Muscle of leg (tissue), 11 donors: ENCODE results near the gene PSME3. TPM values are rescaled to one million over a fixed set of nuclear protein-coding genes. Genes with fewer than 3 reads are reported as not detected.
"Not testable (repeated sequence)": the region's sequence is repeated elsewhere in the genome, so short reads cannot be mapped to it uniquely, and the experiment has no call there.

Experiments used
- DNase-seq: peaks from one replicate; pipeline ENCODE4 v3.0.0; 2013
- H3K27ac ChIP-seq: one replicate; pipeline ENCODE4 v1.5.1; 2013; ENCODE audit warnings: mild to moderate bottlenecking, low read length, control low read depth
- H3K27me3 ChIP-seq: one replicate; pipeline ENCODE4 v1.6.1; 2013; ENCODE audit warnings: low read length; ENCODE audit not compliant: control insufficient read depth, insufficient read depth
- H3K36me3 ChIP-seq: one replicate; pipeline ENCODE4 v1.6.1; 2013; ENCODE audit warnings: low read length; ENCODE audit not compliant: control insufficient read depth, insufficient read depth
- H3K4me1 ChIP-seq: one replicate; pipeline ENCODE4 v1.6.1; 2013; ENCODE audit warnings: low read length; ENCODE audit not compliant: control insufficient read depth, insufficient read depth
- H3K4me3 ChIP-seq: one replicate; pipeline ENCODE4 v1.5.1; 2013; ENCODE audit warnings: low read length, control low read depth
- H3K9me3 ChIP-seq: replicated peaks from 2 replicates; pipeline ENCODE4 v1.6.1; 2013; ENCODE audit warnings: low read depth, low read length; ENCODE audit not compliant: control insufficient read depth
- WGBS: methylation state at CpG from one replicate; pipeline ENCODE4 v1.1.5; 2013; ENCODE audit warnings: missing lambda C conversion rate; ENCODE audit not compliant: insufficient coverage; 5-methylcytosine and 5-hydroxymethylcytosine counted together
- polyA plus RNA-seq, 8 donors: library from polyadenylated mRNA; unstranded; fragments of 120-200 nt; gene quantifications; one replicate each; pipeline versions ENCODE4 v1.2.1 to v1.2.3, GENCODE V29; 2013; ENCODE audit warnings: inconsistent platforms in 1 of 8, low replicate concordance in 1 of 8; ENCODE audit not compliant: insufficient read length in 8 of 8, insufficient read depth in 1 of 8
- total RNA-seq: library from RNA; stranded (reverse); fragments of 120-200 nt; gene quantifications from one replicate; pipeline ENCODE4 v1.2.4, GENCODE V29; 2013

The PSME3 gene
- total and polyA plus RNA-seq, 9 donors = 26.1 to 67.9 (median 54.7) TPM

DNA sequence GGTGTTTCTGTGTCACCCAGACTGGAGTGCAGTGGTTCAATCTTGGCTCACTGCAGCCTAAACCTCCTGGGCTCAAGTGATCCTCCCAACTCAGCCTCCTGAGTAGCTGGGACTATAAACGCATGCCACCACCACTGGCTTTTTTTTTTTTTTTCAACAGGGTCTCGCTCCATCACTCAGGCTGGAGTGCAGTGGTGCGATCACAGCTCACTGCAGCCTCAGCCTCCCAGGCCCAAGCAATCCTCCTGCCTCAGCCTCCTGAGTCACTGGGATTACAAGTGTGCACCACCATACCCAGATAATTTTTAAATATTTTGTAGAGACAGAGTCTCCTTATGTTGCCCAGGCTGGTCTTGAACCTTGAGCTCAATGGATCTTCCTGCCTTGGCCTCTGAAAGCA is 52.6 kb downstream of the PSME3 start:
- not testable (repeated sequence) for H3K4me1 ChIP-seq, H3K27ac ChIP-seq, H3K4me3 ChIP-seq, DNase-seq, H3K27me3 ChIP-seq, H3K36me3 ChIP-seq, H3K9me3 ChIP-seq
- WGBS = 75% methylated on average over 1 of the region's 3 CpGs

DNA sequence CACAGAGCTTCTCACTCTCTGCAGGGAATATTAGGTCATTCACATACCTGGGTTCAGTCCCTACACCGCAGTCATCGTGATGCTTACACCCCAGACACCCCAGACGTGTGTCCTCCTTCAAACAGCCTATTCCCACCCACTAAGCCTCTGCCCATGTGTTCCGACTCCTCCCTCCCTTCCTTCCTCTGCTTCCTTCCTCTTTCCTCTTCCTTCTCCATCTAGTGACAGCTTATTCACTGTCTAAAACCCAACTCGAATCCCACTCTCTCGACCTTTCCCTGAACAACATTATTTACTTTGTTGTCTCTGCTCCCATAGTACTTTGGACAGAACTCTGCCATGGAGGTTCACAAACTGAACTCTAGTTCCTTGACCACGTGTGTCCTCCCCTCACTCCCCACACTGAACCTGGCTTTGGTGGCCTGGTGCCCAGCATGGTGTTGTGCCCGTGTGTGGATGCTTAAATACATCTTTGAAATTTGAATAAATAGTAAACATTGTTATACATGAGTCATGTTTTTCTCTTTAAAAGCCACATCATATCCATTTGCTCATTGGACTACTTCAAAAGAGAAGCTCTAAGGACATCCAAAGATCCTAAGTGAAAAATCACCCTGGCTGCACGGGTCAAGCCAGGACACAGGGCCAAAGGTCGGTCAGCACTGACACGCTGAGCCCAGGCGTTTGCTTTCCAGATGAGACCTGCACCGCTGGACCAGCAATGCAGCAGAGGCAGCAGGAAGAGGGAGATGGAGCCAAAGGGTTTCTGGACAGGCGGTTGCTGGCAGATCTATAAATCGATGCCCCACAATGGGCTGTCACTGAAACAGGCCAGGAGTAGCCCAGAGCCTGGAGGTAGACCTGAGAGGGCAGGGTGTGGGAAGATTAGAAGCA is 53.3 kb downstream of the PSME3 start:
- WGBS = 49% methylated on average over 13 of the region's 15 CpGs
- H3K27me3 ChIP-seq = no peaks in the 10 kb centered on the region
- peaks cover 7% of the 10 kb centered on the region for H3K4me1 ChIP-seq
- no peaks in the 10 kb centered on the region for H3K36me3 ChIP-seq
- no peak overlapping the region for H3K4me3 ChIP-seq
- no peaks in the 10 kb centered on the region for H3K9me3 ChIP-seq
- H3K27ac ChIP-seq = no peak overlapping the region
- peak; percentile 38 for DNase-seq

DNA sequence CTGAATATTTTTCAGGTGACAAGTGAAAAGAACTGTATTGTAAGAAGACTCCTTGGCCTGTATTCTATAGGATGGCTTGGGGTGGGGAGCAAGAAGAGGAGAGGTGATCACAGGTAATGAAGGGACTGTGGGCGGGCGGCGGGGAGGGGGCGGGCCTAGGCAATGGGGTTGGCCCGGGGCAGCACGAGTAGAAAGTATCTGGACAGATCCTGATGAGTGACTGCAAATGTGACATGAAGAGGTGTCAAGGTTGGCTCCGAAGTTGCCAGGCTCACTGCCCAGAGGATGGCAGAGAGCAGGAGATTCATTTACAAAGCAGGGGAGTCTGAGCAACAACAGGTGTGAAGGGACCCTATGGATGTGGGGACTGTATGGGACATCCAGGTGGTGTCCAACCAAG is 56.6 kb downstream of the PSME3 start:
- Histone ChIP-seq H3K4me1 (peaks cover 30% of the 10 kb centered on the region), H3K9me3 (no peaks in the 10 kb centered on the region), H3K27ac (no peak overlapping the region), H3K27me3 (no peaks in the 10 kb centered on the region), H3K36me3 (no peaks in the 10 kb centered on the region), H3K4me3 (no peak overlapping the region)
- WGBS = 88% methylated on average over 7 of the region's 7 CpGs
- no peak for DNase-seq

DNA sequence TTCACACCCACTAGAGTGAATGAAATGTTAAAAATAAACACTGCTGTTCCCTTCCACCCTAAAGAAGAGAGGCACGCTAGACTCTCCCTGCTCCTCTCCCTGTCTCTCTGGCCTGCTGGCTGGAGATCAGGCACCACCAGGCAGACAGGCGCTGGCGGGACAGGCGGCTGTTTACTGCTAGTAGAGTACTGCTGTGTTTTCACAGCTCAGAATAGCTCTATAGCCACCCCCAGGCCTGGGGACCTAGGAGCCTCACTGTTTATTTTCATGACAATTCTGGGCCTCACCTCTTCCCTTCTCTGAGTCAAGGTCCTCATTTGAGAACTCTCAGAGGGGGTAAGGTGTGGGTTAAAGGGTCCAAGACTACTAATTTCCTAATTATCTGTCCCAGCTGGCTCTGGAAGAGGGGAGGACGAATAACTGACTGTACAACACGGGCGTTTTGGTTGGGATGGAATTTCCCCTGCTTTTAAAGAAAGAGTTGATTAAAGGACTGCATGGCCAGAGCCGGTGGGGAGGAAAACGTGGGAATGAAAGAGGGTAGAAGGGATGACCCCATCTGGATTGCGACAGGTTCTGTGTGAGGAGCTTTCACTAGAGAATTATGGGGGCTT is 58.4 kb downstream of the PSME3 start:
- Histone ChIP-seq H3K4me3 (no peak overlapping the region), H3K4me1 (peaks cover 30% of the 10 kb centered on the region)

DNA sequence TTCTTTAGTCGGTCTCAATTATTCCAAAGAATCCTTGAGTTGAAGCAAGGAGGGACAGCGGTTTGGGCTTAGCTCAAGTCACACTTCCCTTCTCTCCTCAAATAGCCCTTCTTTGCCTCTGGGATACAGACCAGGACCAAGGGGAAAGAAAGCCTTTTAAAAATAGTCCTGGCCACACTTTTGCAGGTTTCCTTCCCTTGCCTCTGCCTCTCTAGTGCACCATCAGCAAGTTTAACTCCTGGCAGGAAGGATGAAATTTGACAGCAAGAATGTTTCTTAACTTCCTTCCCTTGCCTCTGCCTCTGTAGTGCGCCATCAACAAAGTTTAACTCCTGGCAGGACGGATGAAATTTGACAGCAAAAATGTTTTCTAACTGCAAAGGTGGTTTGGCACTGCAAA is 60.2 kb downstream of the PSME3 start:
- WGBS = no CpG with 5 or more reads among the region's 4 CpGs
- Histone ChIP-seq H3K4me1 (peaks cover 27% of the 10 kb centered on the region), H3K36me3 (no peaks in the 10 kb centered on the region), H3K27me3 (no peaks in the 10 kb centered on the region), H3K4me3 (no peak overlapping the region), H3K9me3 (no peaks in the 10 kb centered on the region), H3K27ac (peak overlapping the region; percentile 67)
- DNase-seq = peak; percentile 84

More for the DNA sequence above, 58.4 kb downstream of the PSME3 start:
- peak; percentile 52 for DNase-seq
- Histone ChIP-seq H3K27me3 (no peaks in the 10 kb centered on the region), H3K36me3 (no peaks in the 10 kb centered on the region), H3K27ac (peak overlapping the region; percentile 79), H3K9me3 (no peaks in the 10 kb centered on the region)
- WGBS = 24% methylated on average over 10 of the region's 10 CpGs

Other genes with a start within 250 kb of the PSME3 start
- 39.1 TPM for gene RETREG3, start 224.0 kb upstream of the PSME3 start, total RNA-seq
- 10 to 100 TPM; 27.6 to 36.1 (median 30.7) TPM for gene RETREG3, start 224.0 kb upstream of the PSME3 start, polyA plus RNA-seq
- 22.2 TPM for gene TUBG1, start 223.7 kb upstream of the PSME3 start, total RNA-seq
- 10 to 100 TPM; 30.7 to 43.5 (median 38.2) TPM for gene TUBG1, start 223.7 kb upstream of the PSME3 start, polyA plus RNA-seq
- 8.7 TPM for gene TUBG2, start 174.1 kb upstream of the PSME3 start, total RNA-seq
- gene TUBG2, start 174.1 kb upstream of the PSME3 start, polyA plus RNA-seq = 10 to 100 TPM in 7 of 8 donors, 1 to 10 TPM in 1; 10.0 to 19.2 (median 14.1) TPM
- gene PLEKHH3, start 156.4 kb upstream of the PSME3 start, total RNA-seq = 44.1 TPM
- gene PLEKHH3, start 156.4 kb upstream of the PSME3 start, polyA plus RNA-seq = 10 to 100 TPM; 27.2 to 57.5 (median 40.6) TPM
- gene CCR10, start 151.6 kb upstream of the PSME3 start, total RNA-seq = 1.0 TPM
- 1 to 10 TPM; 1.2 to 2.9 (median 1.5) TPM for gene CCR10, start 151.6 kb upstream of the PSME3 start, polyA plus RNA-seq
- gene CNTNAP1, start 150.9 kb upstream of the PSME3 start, total RNA-seq = 8.1 TPM
- 10 to 100 TPM in 6 of 8 donors, 1 to 10 TPM in 2; 9.0 to 15.7 (median 13.1) TPM for gene CNTNAP1, start 150.9 kb upstream of the PSME3 start, polyA plus RNA-seq
- gene EZH1, start 88.4 kb upstream of the PSME3 start, total RNA-seq = 20.4 TPM
- 10 to 100 TPM; 15.6 to 21.8 (median 18.0) TPM for gene EZH1, start 88.4 kb upstream of the PSME3 start, polyA plus RNA-seq
- 35.9 TPM for gene RAMP2, start 72.2 kb upstream of the PSME3 start, total RNA-seq
- gene RAMP2, start 72.2 kb upstream of the PSME3 start, polyA plus RNA-seq = 10 to 100 TPM; 56.8 to 87.2 (median 73.2) TPM
- gene VPS25, start 59.9 kb upstream of the PSME3 start, total RNA-seq = 41.0 TPM
- 10 to 100 TPM; 28.7 to 40.0 (median 32.6) TPM for gene VPS25, start 59.9 kb upstream of the PSME3 start, polyA plus RNA-seq
- gene WNK4, start 52.8 kb upstream of the PSME3 start, total RNA-seq = 0.09 TPM
- 1 to 10 TPM in 3 of 8 donors, under 1 TPM in 5; 0.20 to 1.2 (median 0.67) TPM for gene WNK4, start 52.8 kb upstream of the PSME3 start, polyA plus RNA-seq
- 84.1 TPM for gene COA3, start 34.7 kb upstream of the PSME3 start, total RNA-seq
- 10 to 100 TPM; 53.6 to 63.9 (median 59.5) TPM for gene COA3, start 34.7 kb upstream of the PSME3 start, polyA plus RNA-seq
- 0.04 TPM for gene CNTD1, start 34.5 kb upstream of the PSME3 start, total RNA-seq
- gene CNTD1, start 34.5 kb upstream of the PSME3 start, polyA plus RNA-seq = 1 to 10 TPM in 3 of 8 donors, under 1 TPM in 5; 0.37 to 1.6 (median 0.81) TPM
- 37.7 TPM for gene BECN1, start 9.1 kb upstream of the PSME3 start, total RNA-seq
- gene BECN1, start 9.1 kb upstream of the PSME3 start, polyA plus RNA-seq = 10 to 100 TPM; 39.8 to 53.5 (median 45.1) TPM
- gene AOC2, start 11.2 kb downstream of the PSME3 start, total RNA-seq = 0.66 TPM
- gene AOC2, start 11.2 kb downstream of the PSME3 start, polyA plus RNA-seq = 1 to 10 TPM in 1 of 8 donors, under 1 TPM in 7; 0.41 to 1.2 (median 0.84) TPM
- 6.9 TPM for gene AOC3, start 17.8 kb downstream of the PSME3 start, total RNA-seq
- 10 to 100 TPM; 11.7 to 23.6 (median 18.2) TPM for gene AOC3, start 17.8 kb downstream of the PSME3 start, polyA plus RNA-seq
- gene G6PC1, start 67.4 kb downstream of the PSME3 start, total RNA-seq = not detected
- gene G6PC1, start 67.4 kb downstream of the PSME3 start, polyA plus RNA-seq = under 1 TPM in 3 of 8 donors, not detected in 5; 0.08 to 0.43 (median 0.26) TPM
- 35.4 TPM for gene AARSD1, start 131.1 kb downstream of the PSME3 start, total RNA-seq
- 10 to 100 TPM; 46.5 to 67.1 (median 56.1) TPM for gene AARSD1, start 131.1 kb downstream of the PSME3 start, polyA plus RNA-seq
- gene PTGES3L, start 146.7 kb downstream of the PSME3 start, total RNA-seq = 37.3 TPM
- gene PTGES3L, start 146.7 kb downstream of the PSME3 start, polyA plus RNA-seq = 10 to 100 TPM; 37.5 to 81.2 (median 63.0) TPM
- gene RUNDC1, start 147.2 kb downstream of the PSME3 start, total RNA-seq = 5.3 TPM
- 1 to 10 TPM; 7.3 to 8.3 (median 7.6) TPM for gene RUNDC1, start 147.2 kb downstream of the PSME3 start, polyA plus RNA-seq
- 3,028 TPM for gene RPL27, start 165.0 kb downstream of the PSME3 start, total RNA-seq
- 1,000 to 10,000 TPM; 2,184 to 2,871 (median 2,448) TPM for gene RPL27, start 165.0 kb downstream of the PSME3 start, polyA plus RNA-seq
- gene IFI35, start 173.4 kb downstream of the PSME3 start, total RNA-seq = 7.6 TPM
- 10 to 100 TPM in 1 of 8 donors, 1 to 10 TPM in 7; 4.5 to 11.1 (median 6.5) TPM for gene IFI35, start 173.4 kb downstream of the PSME3 start, polyA plus RNA-seq
- 50.4 TPM for gene VAT1, start 189.0 kb downstream of the PSME3 start, total RNA-seq
- gene VAT1, start 189.0 kb downstream of the PSME3 start, polyA plus RNA-seq = 10 to 100 TPM; 59.3 to 95.3 (median 77.3) TPM
- 0.35 TPM for gene RND2, start 191.8 kb downstream of the PSME3 start, total RNA-seq
- 1 to 10 TPM in 3 of 8 donors, under 1 TPM in 5; 0.48 to 1.2 (median 0.83) TPM for gene RND2, start 191.8 kb downstream of the PSME3 start, polyA plus RNA-seq